Esophagus squamous epithelium (tissue), 4 donors: Measurements from ENCODE around the gene CRACDL.

Experiments
- CTCF ChIP-seq, 6 experiments: fragments of 450-650 bp in 4 of 6; fragments of 200-600 bp in 2 of 6; sonication (generic) in 2 of 6; IDR thresholded peaks; one replicate each; pipeline ENCODE4 v1.5.1; 2016 to 2019; ENCODE audit warnings: antibody characterized with exemption in 6 of 6, mild to moderate bottlenecking in 4 of 6, moderate library complexity in 4 of 6
- POLR2A ChIP-seq, 4 donors: fragments of 450-650 bp; IDR thresholded peaks; one replicate each; pipeline ENCODE4 v1.6.1; 2017; ENCODE audit warnings: antibody characterized with exemption in 4 of 4, mild to moderate bottlenecking in 4 of 4, moderate library complexity in 3 of 4

GRCh38 chr2:98810588-98810928, 125.5 kb downstream of the CRACDL start:
- TF ChIP-seq CTCF (IDR thresholded peaks at IDR 0.05): no peak
- no peak for TF ChIP-seq POLR2A (IDR thresholded peaks at IDR 0.05)
